MM.1S (cell line): ENCODE data around the gene TRIM44.
"Not testable (repeated sequence)": the region's sequence is repeated elsewhere in the genome, so short reads cannot be mapped to it uniquely, and the experiment has no call there.

ENCODE experiments used
- EZH2phosphoT487 ChIP-seq: fragments of 300-600 bp; sonication (generic); IDR thresholded peaks from 2 replicates; pipeline ENCODE4 v1.6.1; 2018; ENCODE audit warnings: antibody characterized with exemption, low read length
- TF ChIP-seq, protein P1 (sequence below): fragments of 300-600 bp; sonication (generic); IDR thresholded peaks from 2 replicates; pipeline ENCODE4 v1.5.1; 2016; ENCODE audit warnings: antibody characterized with exemption, low read length, mixed read lengths

DNA sequence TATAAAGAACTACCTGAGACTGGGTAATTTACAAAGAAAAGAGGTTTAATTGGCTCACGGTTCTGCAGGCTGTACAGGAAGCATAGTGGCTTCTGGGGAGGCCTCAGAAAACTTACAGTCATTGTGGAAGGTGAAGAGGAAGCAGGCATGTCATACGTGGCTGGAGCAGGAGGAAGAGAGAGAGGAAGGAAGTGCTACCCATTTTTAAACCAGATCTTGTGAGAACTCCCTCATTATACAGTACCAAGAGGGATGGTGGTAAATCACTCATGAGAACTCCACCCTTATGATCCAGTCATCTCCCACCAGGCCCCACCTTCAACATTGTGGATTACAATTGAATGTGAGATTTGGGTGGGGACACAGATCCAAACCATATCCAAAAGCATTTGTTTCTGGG is 53.1 kb downstream of the TRIM44 start:
- not testable (repeated sequence) for TF ChIP-seq EZH2phosphoT487
- TF ChIP-seq, protein P1, sequence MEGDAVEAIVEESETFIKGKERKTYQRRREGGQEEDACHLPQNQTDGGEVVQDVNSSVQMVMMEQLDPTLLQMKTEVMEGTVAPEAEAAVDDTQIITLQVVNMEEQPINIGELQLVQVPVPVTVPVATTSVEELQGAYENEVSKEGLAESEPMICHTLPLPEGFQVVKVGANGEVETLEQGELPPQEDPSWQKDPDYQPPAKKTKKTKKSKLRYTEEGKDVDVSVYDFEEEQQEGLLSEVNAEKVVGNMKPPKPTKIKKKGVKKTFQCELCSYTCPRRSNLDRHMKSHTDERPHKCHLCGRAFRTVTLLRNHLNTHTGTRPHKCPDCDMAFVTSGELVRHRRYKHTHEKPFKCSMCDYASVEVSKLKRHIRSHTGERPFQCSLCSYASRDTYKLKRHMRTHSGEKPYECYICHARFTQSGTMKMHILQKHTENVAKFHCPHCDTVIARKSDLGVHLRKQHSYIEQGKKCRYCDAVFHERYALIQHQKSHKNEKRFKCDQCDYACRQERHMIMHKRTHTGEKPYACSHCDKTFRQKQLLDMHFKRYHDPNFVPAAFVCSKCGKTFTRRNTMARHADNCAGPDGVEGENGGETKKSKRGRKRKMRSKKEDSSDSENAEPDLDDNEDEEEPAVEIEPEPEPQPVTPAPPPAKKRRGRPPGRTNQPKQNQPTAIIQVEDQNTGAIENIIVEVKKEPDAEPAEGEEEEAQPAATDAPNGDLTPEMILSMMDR: not testable (repeated sequence)
